ENCODE data around the gene NELFA.

DNA sequence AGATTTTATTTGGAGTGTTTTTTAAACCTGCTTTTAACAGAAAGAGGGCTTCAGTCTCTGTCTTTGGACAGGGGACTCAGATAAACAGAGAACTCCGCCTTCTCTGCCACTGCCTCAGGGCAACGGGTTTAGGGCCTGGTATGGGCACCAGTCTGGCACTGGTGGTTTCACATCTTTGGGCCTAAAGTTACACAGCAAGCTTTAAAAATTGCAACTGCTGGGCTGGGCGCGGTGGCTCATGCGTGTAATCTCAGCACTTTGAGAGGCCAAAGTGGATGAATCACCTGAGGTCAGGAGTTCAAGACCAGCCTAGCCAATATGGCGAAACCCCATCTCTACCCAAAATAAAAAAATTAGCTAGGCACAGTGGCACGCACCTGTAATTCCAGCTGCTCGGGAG, 40.1 kb upstream of the NELFA start:
- TF ChIP-seq, protein P1, sequence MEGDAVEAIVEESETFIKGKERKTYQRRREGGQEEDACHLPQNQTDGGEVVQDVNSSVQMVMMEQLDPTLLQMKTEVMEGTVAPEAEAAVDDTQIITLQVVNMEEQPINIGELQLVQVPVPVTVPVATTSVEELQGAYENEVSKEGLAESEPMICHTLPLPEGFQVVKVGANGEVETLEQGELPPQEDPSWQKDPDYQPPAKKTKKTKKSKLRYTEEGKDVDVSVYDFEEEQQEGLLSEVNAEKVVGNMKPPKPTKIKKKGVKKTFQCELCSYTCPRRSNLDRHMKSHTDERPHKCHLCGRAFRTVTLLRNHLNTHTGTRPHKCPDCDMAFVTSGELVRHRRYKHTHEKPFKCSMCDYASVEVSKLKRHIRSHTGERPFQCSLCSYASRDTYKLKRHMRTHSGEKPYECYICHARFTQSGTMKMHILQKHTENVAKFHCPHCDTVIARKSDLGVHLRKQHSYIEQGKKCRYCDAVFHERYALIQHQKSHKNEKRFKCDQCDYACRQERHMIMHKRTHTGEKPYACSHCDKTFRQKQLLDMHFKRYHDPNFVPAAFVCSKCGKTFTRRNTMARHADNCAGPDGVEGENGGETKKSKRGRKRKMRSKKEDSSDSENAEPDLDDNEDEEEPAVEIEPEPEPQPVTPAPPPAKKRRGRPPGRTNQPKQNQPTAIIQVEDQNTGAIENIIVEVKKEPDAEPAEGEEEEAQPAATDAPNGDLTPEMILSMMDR (tag by site-specific recombination; IDR thresholded peaks at IDR 0.05), result no peak
- no peak for TF ChIP-seq ZEB2 (tag by site-specific recombination; IDR thresholded peaks at IDR 0.05)
- no peak for TF ChIP-seq ZNF777 (tag by site-specific recombination; IDR thresholded peaks at IDR 0.05; ENCODE audit: borderline replicate concordance)
- TF ChIP-seq ZNF510 (tag by site-specific recombination; IDR thresholded peaks at IDR 0.05; ENCODE audit: insufficient replicate concordance), result no peak
- no peak for TF ChIP-seq ZNF121 (tag by site-specific recombination; IDR thresholded peaks at IDR 0.05)
- TF ChIP-seq SP2 (tag by site-specific recombination; IDR thresholded peaks at IDR 0.05), result no peak
- TF ChIP-seq YY1 (tag by site-specific recombination; IDR thresholded peaks at IDR 0.05), result no peak
- TF ChIP-seq ZBTB17 (tag by site-specific recombination; IDR thresholded peaks at IDR 0.05), result no peak
- TF ChIP-seq, protein P2, sequence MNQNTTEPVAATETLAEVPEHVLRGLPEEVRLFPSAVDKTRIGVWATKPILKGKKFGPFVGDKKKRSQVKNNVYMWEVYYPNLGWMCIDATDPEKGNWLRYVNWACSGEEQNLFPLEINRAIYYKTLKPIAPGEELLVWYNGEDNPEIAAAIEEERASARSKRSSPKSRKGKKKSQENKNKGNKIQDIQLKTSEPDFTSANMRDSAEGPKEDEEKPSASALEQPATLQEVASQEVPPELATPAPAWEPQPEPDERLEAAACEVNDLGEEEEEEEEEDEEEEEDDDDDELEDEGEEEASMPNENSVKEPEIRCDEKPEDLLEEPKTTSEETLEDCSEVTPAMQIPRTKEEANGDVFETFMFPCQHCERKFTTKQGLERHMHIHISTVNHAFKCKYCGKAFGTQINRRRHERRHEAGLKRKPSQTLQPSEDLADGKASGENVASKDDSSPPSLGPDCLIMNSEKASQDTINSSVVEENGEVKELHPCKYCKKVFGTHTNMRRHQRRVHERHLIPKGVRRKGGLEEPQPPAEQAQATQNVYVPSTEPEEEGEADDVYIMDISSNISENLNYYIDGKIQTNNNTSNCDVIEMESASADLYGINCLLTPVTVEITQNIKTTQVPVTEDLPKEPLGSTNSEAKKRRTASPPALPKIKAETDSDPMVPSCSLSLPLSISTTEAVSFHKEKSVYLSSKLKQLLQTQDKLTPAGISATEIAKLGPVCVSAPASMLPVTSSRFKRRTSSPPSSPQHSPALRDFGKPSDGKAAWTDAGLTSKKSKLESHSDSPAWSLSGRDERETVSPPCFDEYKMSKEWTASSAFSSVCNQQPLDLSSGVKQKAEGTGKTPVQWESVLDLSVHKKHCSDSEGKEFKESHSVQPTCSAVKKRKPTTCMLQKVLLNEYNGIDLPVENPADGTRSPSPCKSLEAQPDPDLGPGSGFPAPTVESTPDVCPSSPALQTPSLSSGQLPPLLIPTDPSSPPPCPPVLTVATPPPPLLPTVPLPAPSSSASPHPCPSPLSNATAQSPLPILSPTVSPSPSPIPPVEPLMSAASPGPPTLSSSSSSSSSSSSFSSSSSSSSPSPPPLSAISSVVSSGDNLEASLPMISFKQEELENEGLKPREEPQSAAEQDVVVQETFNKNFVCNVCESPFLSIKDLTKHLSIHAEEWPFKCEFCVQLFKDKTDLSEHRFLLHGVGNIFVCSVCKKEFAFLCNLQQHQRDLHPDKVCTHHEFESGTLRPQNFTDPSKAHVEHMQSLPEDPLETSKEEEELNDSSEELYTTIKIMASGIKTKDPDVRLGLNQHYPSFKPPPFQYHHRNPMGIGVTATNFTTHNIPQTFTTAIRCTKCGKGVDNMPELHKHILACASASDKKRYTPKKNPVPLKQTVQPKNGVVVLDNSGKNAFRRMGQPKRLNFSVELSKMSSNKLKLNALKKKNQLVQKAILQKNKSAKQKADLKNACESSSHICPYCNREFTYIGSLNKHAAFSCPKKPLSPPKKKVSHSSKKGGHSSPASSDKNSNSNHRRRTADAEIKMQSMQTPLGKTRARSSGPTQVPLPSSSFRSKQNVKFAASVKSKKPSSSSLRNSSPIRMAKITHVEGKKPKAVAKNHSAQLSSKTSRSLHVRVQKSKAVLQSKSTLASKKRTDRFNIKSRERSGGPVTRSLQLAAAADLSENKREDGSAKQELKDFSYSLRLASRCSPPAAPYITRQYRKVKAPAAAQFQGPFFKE (tag by site-specific recombination; IDR thresholded peaks at IDR 0.05; ENCODE audit: borderline replicate concordance), result no peak
- TF ChIP-seq, protein P3, sequence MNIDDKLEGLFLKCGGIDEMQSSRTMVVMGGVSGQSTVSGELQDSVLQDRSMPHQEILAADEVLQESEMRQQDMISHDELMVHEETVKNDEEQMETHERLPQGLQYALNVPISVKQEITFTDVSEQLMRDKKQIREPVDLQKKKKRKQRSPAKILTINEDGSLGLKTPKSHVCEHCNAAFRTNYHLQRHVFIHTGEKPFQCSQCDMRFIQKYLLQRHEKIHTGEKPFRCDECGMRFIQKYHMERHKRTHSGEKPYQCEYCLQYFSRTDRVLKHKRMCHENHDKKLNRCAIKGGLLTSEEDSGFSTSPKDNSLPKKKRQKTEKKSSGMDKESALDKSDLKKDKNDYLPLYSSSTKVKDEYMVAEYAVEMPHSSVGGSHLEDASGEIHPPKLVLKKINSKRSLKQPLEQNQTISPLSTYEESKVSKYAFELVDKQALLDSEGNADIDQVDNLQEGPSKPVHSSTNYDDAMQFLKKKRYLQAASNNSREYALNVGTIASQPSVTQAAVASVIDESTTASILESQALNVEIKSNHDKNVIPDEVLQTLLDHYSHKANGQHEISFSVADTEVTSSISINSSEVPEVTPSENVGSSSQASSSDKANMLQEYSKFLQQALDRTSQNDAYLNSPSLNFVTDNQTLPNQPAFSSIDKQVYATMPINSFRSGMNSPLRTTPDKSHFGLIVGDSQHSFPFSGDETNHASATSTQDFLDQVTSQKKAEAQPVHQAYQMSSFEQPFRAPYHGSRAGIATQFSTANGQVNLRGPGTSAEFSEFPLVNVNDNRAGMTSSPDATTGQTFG (tag by site-specific recombination; IDR thresholded peaks at IDR 0.05; ENCODE audit: borderline replicate concordance), result no peak

Data from HEK293 (cell line).